GM23338 (cell line): Measurements from ENCODE around the gene KCTD3. TPM values are rescaled to one million over a fixed set of nuclear protein-coding genes. Genes with fewer than 3 reads are reported as not detected.

Source experiments
- ATAC-seq: fragments of 200-7000 bp; cut with Tn5 transposase; 3 replicates; pipeline ENCODE4 v1.9.1; 2020
- DNase-seq: peaks from one replicate; pipeline ENCODE4 v3.0.0-alpha.2; 2015; ENCODE audit warnings: low spot score
- H2AFZ ChIP-seq: fragments of 200-600 bp; sonication (generic); 2 replicates; pipeline ENCODE4 v1.8.0; 2016; ENCODE audit warnings: antibody characterized with exemption, mild to moderate bottlenecking, moderate library complexity
- H3F3A ChIP-seq: fragments of 200-600 bp; sonication (generic); replicated peaks from 2 replicates; pipeline ENCODE4 v1.8.0; 2017; ENCODE audit warnings: antibody characterized with exemption, mixed run types, low read depth
- H3K27ac ChIP-seq: fragments of 200-600 bp; sonication (generic); 2 replicates; pipeline ENCODE4 v1.6.1; 2016; ENCODE audit warnings: low read depth
- H3K27me3 ChIP-seq: fragments of 200-600 bp; sonication (generic); 2 replicates; pipeline ENCODE4 v1.8.0; 2016; ENCODE audit warnings: mild to moderate bottlenecking, mixed run types, moderate library complexity; ENCODE audit not compliant: insufficient read depth
- H3K36me3 ChIP-seq: fragments of 200-600 bp; sonication (generic); 2 replicates; pipeline ENCODE4 v1.8.0; 2016; ENCODE audit warnings: mild to moderate bottlenecking; ENCODE audit not compliant: insufficient read depth
- H3K4me1 ChIP-seq: fragments of 200-600 bp; sonication (generic); 2 replicates; pipeline ENCODE4 v1.8.0; 2016; ENCODE audit warnings: mild to moderate bottlenecking, moderate library complexity; ENCODE audit not compliant: insufficient read depth
- H3K4me2 ChIP-seq: fragments of 200-600 bp; sonication (generic); 2 replicates; pipeline ENCODE4 v1.7.1; 2017; ENCODE audit warnings: mixed run types
- H3K4me3 ChIP-seq: fragments of 200-600 bp; sonication (generic); 2 replicates; pipeline ENCODE4 v1.6.1; 2016; ENCODE audit warnings: mixed run types
- H3K79me2 ChIP-seq: fragments of 200-600 bp; sonication (generic); replicated peaks from 2 replicates; pipeline ENCODE4 v1.8.0; 2017; ENCODE audit warnings: mild to moderate bottlenecking; ENCODE audit not compliant: insufficient read depth
- H3K9me2 ChIP-seq: fragments of 200-600 bp; sonication (generic); 2 replicates; pipeline ENCODE4 v1.8.0; 2017; ENCODE audit not compliant: insufficient read depth
- H4K20me1 ChIP-seq: fragments of 200-600 bp; sonication (generic); replicated peaks from 2 replicates; pipeline ENCODE4 v1.8.0; 2017; ENCODE audit warnings: mild to moderate bottlenecking; ENCODE audit not compliant: insufficient read depth
- H3K27ac Mint-ChIP-seq: 2 replicates; pipeline ENCODE4 v1.8.0; 2020; ENCODE audit warnings: inconsistent platforms, mild to moderate bottlenecking, moderate library complexity, mixed read lengths
- H3K27me3 Mint-ChIP-seq: 3 replicates; pipeline ENCODE4 v1.8.0; 2022; ENCODE audit warnings: low read depth, mild to moderate bottlenecking, moderate library complexity, mixed read lengths, inconsistent platforms; ENCODE audit not compliant: insufficient read depth, poor library complexity
- H3K36me3 Mint-ChIP-seq: 3 replicates; pipeline ENCODE4 v1.8.0; 2021; ENCODE audit warnings: low read depth, mild to moderate bottlenecking, inconsistent platforms, moderate library complexity, mixed read lengths
- H3K4me1 Mint-ChIP-seq: 3 replicates; pipeline ENCODE4 v1.8.0; 2020; ENCODE audit warnings: mild to moderate bottlenecking, inconsistent platforms, mixed read lengths
- H3K4me3 Mint-ChIP-seq: 3 replicates; pipeline ENCODE4 v1.8.0; 2021; ENCODE audit warnings: moderate library complexity, mild to moderate bottlenecking, inconsistent platforms, mixed read lengths
- H3K9me3 Mint-ChIP-seq: 3 replicates; pipeline ENCODE4 v1.8.0; 2020; ENCODE audit warnings: moderate library complexity, mild to moderate bottlenecking, inconsistent platforms, mixed read lengths
- CREB1 ChIP-seq: fragments of 250-450 bp; sonication (Bioruptor Pico); IDR thresholded peaks from 2 replicates; pipeline ENCODE4 v1.5.0; 2020; ENCODE audit warnings: low read depth, mild to moderate bottlenecking, moderate library complexity
- EZH2 ChIP-seq: fragments of 200-600 bp; sonication (generic); IDR thresholded peaks from one replicate; pipeline ENCODE4 v1.8.0; 2017; ENCODE audit warnings: antibody characterized with exemption, mild to moderate bottlenecking, low read depth; ENCODE audit not compliant: unreplicated experiment
- JUNB ChIP-seq: IDR thresholded peaks from one replicate; pipeline ENCODE4 v1.6.1; 2016; ENCODE audit warnings: antibody characterized with exemption; ENCODE audit not compliant: unreplicated experiment
- POLR2AphosphoS5 ChIP-seq: IDR thresholded peaks from 2 replicates; pipeline ENCODE4 v1.6.1; 2016; ENCODE audit warnings: antibody characterized with exemption, low read depth
- STAT1 ChIP-seq: IDR thresholded peaks from one replicate; pipeline ENCODE4 v1.6.1; 2016; ENCODE audit warnings: antibody characterized with exemption; ENCODE audit not compliant: unreplicated experiment
- ZNF114 ChIP-seq: fragments of 250-450 bp; sonication (Bioruptor Pico); IDR thresholded peaks from 2 replicates; pipeline ENCODE4 v1.5.0; 2020; ENCODE audit warnings: mild to moderate bottlenecking, moderate library complexity
- polyA plus RNA-seq: library from polyadenylated mRNA; unstranded; fragments of >200 nt; fragmentation: Nextera tagmentation; extraction: Ambion mirVana; gene quantifications from 2 replicates; pipeline ENCODE4 v1.2.1, GENCODE V29; 2016
- total RNA-seq: library from RNA; depleted of rRNA; stranded (reverse); fragments of >200 nt; shearing (Covaris generic); gene quantifications from 2 replicates; pipeline ENCODE4 v1.2.3, GENCODE V29; 2014
- TF ChIP-seq, protein P1 (sequence below): IDR thresholded peaks from 2 replicates; pipeline ENCODE4 v1.6.1; 2016; ENCODE audit warnings: antibody characterized with exemption
- TF ChIP-seq, protein P2 (sequence below): IDR thresholded peaks from one replicate; pipeline ENCODE4 v1.6.1; 2018; ENCODE audit warnings: antibody characterized with exemption; ENCODE audit not compliant: unreplicated experiment
- TF ChIP-seq, protein P3 (sequence below), 2 experiments: fragments of 200-600 bp in 1 of 2; sonication (generic) in 1 of 2; conservative IDR thresholded peaks; 2 replicates each; pipeline versions ENCODE4 v1.5.1 to v1.6.1; 2016 to 2017; ENCODE audit warnings: antibody characterized with exemption in 2 of 2, low read depth in 2 of 2, mild to moderate bottlenecking in 2 of 2, moderate library complexity in 1 of 2

Gene KCTD3
- total and polyA plus RNA-seq, 2 experiments from 2014 or later: 29.4 to 60.3 TPM

DNA sequence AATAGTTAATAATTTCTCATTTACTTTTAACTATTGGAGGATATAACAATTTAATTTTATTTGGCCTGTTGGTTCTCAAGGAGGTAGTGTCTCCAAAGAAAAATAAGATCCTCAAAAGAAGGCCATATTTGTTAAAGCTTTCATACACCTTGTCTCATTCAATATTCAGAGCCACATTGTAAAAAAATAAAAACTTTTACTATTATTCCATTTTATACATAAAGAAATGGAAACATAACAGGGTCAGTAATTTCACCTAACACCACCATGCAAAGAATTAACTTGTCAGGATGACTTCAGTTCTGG is 40.3 kb upstream of the KCTD3 start:
- no peak overlapping the region for H3K4me3 Mint-ChIP-seq

More for the DNA sequence above, 40.3 kb upstream of the KCTD3 start:
- Mint-ChIP-seq H3K36me3 (no peaks in the 10 kb centered on the region), H3K27me3 (peaks cover 2% of the 10 kb centered on the region), H3K4me1 (no peaks in the 10 kb centered on the region), H3K9me3 (peaks cover 1% of the 10 kb centered on the region; the same call in 1 of the 3 replicates), H3K27ac (no peak overlapping the region)
- H3K27me3 ChIP-seq: no peaks in the 10 kb centered on the region
- DNase-seq: no peak
- H3K4me2 ChIP-seq: no peak overlapping the region
- no peak overlapping the region for H3K27ac ChIP-seq
- no peaks in the 10 kb centered on the region for H4K20me1 ChIP-seq
- no peak for ATAC-seq
- no peaks in the 10 kb centered on the region for H3K79me2 ChIP-seq
- no peak for TF ChIP-seq CREB1 (CRISPR knock-in tag)
- no peak for TF ChIP-seq ZNF114 (CRISPR knock-in tag)
- TF ChIP-seq STAT1: no peak
- TF ChIP-seq JUNB: no peak
- TF ChIP-seq, protein P1, sequence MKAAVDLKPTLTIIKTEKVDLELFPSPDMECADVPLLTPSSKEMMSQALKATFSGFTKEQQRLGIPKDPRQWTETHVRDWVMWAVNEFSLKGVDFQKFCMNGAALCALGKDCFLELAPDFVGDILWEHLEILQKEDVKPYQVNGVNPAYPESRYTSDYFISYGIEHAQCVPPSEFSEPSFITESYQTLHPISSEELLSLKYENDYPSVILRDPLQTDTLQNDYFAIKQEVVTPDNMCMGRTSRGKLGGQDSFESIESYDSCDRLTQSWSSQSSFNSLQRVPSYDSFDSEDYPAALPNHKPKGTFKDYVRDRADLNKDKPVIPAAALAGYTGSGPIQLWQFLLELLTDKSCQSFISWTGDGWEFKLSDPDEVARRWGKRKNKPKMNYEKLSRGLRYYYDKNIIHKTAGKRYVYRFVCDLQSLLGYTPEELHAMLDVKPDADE: no peak
- TF ChIP-seq, protein P2, sequence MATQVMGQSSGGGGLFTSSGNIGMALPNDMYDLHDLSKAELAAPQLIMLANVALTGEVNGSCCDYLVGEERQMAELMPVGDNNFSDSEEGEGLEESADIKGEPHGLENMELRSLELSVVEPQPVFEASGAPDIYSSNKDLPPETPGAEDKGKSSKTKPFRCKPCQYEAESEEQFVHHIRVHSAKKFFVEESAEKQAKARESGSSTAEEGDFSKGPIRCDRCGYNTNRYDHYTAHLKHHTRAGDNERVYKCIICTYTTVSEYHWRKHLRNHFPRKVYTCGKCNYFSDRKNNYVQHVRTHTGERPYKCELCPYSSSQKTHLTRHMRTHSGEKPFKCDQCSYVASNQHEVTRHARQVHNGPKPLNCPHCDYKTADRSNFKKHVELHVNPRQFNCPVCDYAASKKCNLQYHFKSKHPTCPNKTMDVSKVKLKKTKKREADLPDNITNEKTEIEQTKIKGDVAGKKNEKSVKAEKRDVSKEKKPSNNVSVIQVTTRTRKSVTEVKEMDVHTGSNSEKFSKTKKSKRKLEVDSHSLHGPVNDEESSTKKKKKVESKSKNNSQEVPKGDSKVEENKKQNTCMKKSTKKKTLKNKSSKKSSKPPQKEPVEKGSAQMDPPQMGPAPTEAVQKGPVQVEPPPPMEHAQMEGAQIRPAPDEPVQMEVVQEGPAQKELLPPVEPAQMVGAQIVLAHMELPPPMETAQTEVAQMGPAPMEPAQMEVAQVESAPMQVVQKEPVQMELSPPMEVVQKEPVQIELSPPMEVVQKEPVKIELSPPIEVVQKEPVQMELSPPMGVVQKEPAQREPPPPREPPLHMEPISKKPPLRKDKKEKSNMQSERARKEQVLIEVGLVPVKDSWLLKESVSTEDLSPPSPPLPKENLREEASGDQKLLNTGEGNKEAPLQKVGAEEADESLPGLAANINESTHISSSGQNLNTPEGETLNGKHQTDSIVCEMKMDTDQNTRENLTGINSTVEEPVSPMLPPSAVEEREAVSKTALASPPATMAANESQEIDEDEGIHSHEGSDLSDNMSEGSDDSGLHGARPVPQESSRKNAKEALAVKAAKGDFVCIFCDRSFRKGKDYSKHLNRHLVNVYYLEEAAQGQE: no peak
- TF ChIP-seq, protein P3, sequence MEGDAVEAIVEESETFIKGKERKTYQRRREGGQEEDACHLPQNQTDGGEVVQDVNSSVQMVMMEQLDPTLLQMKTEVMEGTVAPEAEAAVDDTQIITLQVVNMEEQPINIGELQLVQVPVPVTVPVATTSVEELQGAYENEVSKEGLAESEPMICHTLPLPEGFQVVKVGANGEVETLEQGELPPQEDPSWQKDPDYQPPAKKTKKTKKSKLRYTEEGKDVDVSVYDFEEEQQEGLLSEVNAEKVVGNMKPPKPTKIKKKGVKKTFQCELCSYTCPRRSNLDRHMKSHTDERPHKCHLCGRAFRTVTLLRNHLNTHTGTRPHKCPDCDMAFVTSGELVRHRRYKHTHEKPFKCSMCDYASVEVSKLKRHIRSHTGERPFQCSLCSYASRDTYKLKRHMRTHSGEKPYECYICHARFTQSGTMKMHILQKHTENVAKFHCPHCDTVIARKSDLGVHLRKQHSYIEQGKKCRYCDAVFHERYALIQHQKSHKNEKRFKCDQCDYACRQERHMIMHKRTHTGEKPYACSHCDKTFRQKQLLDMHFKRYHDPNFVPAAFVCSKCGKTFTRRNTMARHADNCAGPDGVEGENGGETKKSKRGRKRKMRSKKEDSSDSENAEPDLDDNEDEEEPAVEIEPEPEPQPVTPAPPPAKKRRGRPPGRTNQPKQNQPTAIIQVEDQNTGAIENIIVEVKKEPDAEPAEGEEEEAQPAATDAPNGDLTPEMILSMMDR (conservative IDR thresholded peaks at IDR 0.05; ENCODE audit: low read depth in 2 of 2): no peak
- TF ChIP-seq EZH2: no peak
- no peak for TF ChIP-seq POLR2AphosphoS5
- H3K9me2 ChIP-seq: peaks cover under 1% of the 10 kb centered on the region; the same call in 1 of the 2 replicates
- no peaks in the 10 kb centered on the region for H3K4me1 ChIP-seq
- H3K36me3 ChIP-seq: no peaks in the 10 kb centered on the region
- H3F3A ChIP-seq: no peaks in the 10 kb centered on the region
- H2AFZ ChIP-seq: no peak overlapping the region
- no peak overlapping the region for H3K4me3 ChIP-seq
